Activated effector memory CD4-positive, alpha-beta T cell treated with anti-CD3 and anti-CD28 coated beads, Interleukin-2, amount 50 U/mL, for 16 hours (primary cell): ENCODE results near the gene NKIRAS1.

Experiments used
- DNase-seq: peaks from one replicate; pipeline ENCODE4 v3.0.0-alpha.2; 2020

NKIRAS1 gene

GRCh38 chr3:23916886-23917678 lies at the start of gene NKIRAS1, which contains the start of gene RPL15:
TSS of gene NKIRAS1 (minus strand) at chr3:23916990. CDS start at chr3:23910904, 6,086 bp downstream.
TSS of gene RPL15 (plus strand) at chr3:23917132. CDS start at chr3:23917860, 728 bp downstream.
- peak; percentile 99 for DNase-seq

- no peak for DNase-seq
Observed at GRCh38 chr3:23966328-23966727, 49.5 kb upstream of the NKIRAS1 start.

GRCh38 chr3:23964537-23965235 lies 47.9 kb upstream of the NKIRAS1 start:
- DNase-seq = no peak

GRCh38 chr3:23961913-23962312 lies 45.1 kb upstream of the NKIRAS1 start:
- no peak for DNase-seq

- DNase-seq = no peak
Observed at GRCh38 chr3:23961066-23961465, 44.3 kb upstream of the NKIRAS1 start.

- no peak for DNase-seq
Observed at GRCh38 chr3:23960649-23961048, 43.9 kb upstream of the NKIRAS1 start.

- no peak for DNase-seq
Observed at GRCh38 chr3:23959135-23959900, 42.5 kb upstream of the NKIRAS1 start.

- no peak for DNase-seq
Observed at GRCh38 chr3:23956701-23957100, 39.9 kb upstream of the NKIRAS1 start.

GRCh38 chr3:23954144-23954543 lies 37.4 kb upstream of the NKIRAS1 start:
- DNase-seq = no peak

GRCh38 chr3:23953523-23953922 lies 36.7 kb upstream of the NKIRAS1 start:
- no peak for DNase-seq

GRCh38 chr3:23952646-23953045 lies 35.9 kb upstream of the NKIRAS1 start:
- no peak for DNase-seq

- DNase-seq = no peak
Observed at GRCh38 chr3:23950293-23950692, 33.5 kb upstream of the NKIRAS1 start.

GRCh38 chr3:23949784-23950183 lies 33.0 kb upstream of the NKIRAS1 start:
- no peak for DNase-seq

GRCh38 chr3:23948761-23949160 lies 32.0 kb upstream of the NKIRAS1 start:
- DNase-seq = no peak

GRCh38 chr3:23945913-23946687 lies 29.3 kb upstream of the NKIRAS1 start:
- peak; percentile 99 for DNase-seq

- no peak for DNase-seq
Observed at GRCh38 chr3:23945663-23945912, 28.8 kb upstream of the NKIRAS1 start.

GRCh38 chr3:23944861-23945662 lies 28.3 kb upstream of the NKIRAS1 start, which contains the start of gene NR1D2:
TSS of gene NR1D2 (plus strand) at chr3:23945286. CDS start at chr3:23945579, 293 bp downstream.
- DNase-seq = peak; percentile 93

- DNase-seq = no peak
Observed at GRCh38 chr3:23944007-23944783, 27.4 kb upstream of the NKIRAS1 start.

GRCh38 chr3:23942546-23942945 lies 25.8 kb upstream of the NKIRAS1 start:
- DNase-seq = no peak

- no peak for DNase-seq
Observed at GRCh38 chr3:23941440-23941839, 24.6 kb upstream of the NKIRAS1 start.

GRCh38 chr3:23940775-23941174 lies 24.0 kb upstream of the NKIRAS1 start:
- DNase-seq = no peak
